ENCODE results near the gene RALB. TPM values are rescaled to one million over a fixed set of nuclear protein-coding genes. Genes with fewer than 3 reads are reported as not detected.

The RALB gene
- total and polyA plus RNA-seq, 7 experiments from 2014 or later: 8.7 to 119 (median 25.9) TPM

DNA sequence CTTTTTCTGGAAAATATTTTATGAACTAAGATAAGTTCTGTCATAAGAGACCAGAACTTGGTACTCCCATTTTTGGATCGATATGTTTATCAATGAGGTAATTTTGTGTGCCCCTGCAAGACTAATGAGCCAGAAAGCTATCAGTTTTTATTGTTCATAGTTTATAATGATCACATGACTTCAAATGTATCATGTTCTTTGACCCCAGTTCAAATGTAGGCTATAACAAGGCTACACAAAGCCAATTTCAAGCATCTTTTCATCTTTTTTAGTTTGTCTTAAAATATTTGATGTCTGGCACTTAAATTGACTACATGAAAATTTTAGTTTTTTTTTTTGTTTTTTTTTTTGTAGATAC, 35.3 kb downstream of the RALB start:
- no peak for ATAC-seq
- H3K9me3 Mint-ChIP-seq: no peaks in the 10 kb centered on the region
- Histone ChIP-seq H3K27me3 (ENCODE audit: control insufficient read depth in 2 of 2, insufficient read depth in 2 of 2, low read length in 2 of 2) (no peaks in the 10 kb centered on the region), H3K4me1 (ENCODE audit: control insufficient read depth in 2 of 2, insufficient read depth in 2 of 2, low read length in 2 of 2) (peaks cover 0 to 11% of the 10 kb centered on the region in 2 donors), H3K27ac (ENCODE audit: low read depth, low read length) (no peak overlapping the region), H3K4me3 (ENCODE audit: low read length) (no peak overlapping the region), H3K9me3 (ENCODE audit: control insufficient read depth in 2 of 3, low read length in 3 of 3) (no peaks in the 10 kb centered on the region), H3K36me3 (ENCODE audit: control insufficient read depth in 2 of 3, insufficient read depth in 3 of 3, low read length in 3 of 3) (peaks cover 0 to 15% (median 2%) of the 10 kb centered on the region in 3 experiments)
- DNase-seq: no peak
- intact Hi-C loops (cut with micrococcal nuclease): loop anchor here in 1 of 2 donors (5.0 kb wide), 1 partner anchor 36 kb away; the partner anchor contains the start of gene RALB
- H3K4me1 Mint-ChIP-seq: peaks cover 13 to 76% (median 26%) of the 10 kb centered on the region in 7 donors
- H3K36me3 Mint-ChIP-seq: peaks cover 14 to 50% (median 42%) of the 10 kb centered on the region in 5 donors
- H3K27ac Mint-ChIP-seq: peak overlapping the region in 1 of 9 donors; percentile 91
- H3K27me3 Mint-ChIP-seq: no peaks in the 10 kb centered on the region
- ChIA-PET CTCF (no interaction called here), POLR2A (interaction anchor here (0.6 to 0.7 kb wide), 2 partner anchors 36 to 56 kb away, joined by 3 read pairs; no protein-coding TSS in a partner anchor)
- peak overlapping the region in 1 of 10 donors; percentile 86 for H3K4me3 Mint-ChIP-seq

DNA sequence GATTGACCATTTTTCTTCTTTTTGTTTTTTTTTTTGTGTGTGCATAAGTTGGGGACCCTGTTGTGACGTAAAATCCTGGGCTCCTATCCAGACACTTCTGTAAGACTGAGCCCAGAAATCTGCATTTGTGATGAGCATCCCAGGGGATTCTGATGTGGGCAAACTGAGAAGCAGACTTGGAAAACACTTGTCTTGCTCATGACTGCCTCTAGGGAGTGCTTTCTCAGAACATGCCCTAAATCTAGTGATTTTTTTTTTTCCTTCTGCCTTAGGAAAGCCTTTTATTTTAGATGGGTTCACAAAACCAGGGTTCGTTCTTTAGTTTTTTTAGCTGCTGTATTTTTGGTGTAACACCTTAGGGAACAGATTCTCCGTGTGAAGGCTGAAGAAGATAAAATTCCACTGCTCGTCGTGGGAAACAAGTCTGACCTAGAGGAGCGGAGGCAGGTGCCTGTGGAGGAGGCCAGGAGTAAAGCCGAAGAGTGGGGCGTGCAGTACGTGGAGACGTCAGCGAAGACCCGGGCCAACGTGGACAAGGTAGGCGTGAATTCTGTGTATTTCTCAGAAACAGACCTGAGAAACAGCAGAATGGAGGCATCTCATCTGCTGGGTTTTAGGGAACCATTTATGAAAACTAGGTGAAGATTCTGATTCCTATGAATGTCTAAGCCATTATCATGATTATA, 36.7 kb downstream of the RALB start:
- Histone ChIP-seq H3K27ac (ENCODE audit: low read depth, low read length) (no peak overlapping the region), H3K9me3 (ENCODE audit: control insufficient read depth in 2 of 3, low read length in 3 of 3) (no peaks in the 10 kb centered on the region), H3K36me3 (ENCODE audit: control insufficient read depth in 2 of 3, insufficient read depth in 3 of 3, low read length in 3 of 3) (peaks cover 0 to 26% (median 6%) of the 10 kb centered on the region in 3 experiments), H3K4me3 (ENCODE audit: low read length) (no peak overlapping the region), H3K4me1 (ENCODE audit: control insufficient read depth in 2 of 2, insufficient read depth in 2 of 2, low read length in 2 of 2) (peaks cover 0 to 11% of the 10 kb centered on the region in 2 donors), H3K27me3 (ENCODE audit: control insufficient read depth in 2 of 2, insufficient read depth in 2 of 2, low read length in 2 of 2) (no peaks in the 10 kb centered on the region)
- Mint-ChIP-seq H3K27me3 (no peaks in the 10 kb centered on the region), H3K4me3 (no peak overlapping the region), H3K4me1 (peaks cover 13 to 86% (median 26%) of the 10 kb centered on the region in 7 donors), H3K27ac (peak overlapping the region in 1 of 9 donors; percentile 81), H3K9me3 (no peaks in the 10 kb centered on the region), H3K36me3 (peaks cover 14 to 59% (median 49%) of the 10 kb centered on the region in 5 donors)
- DNase-seq (no peak), ATAC-seq (no peak)
- ChIA-PET CTCF (interaction anchor here (0.7 kb wide), 1 partner anchor 281 kb away, joined by 3 read pairs; no protein-coding TSS in a partner anchor), POLR2A (interaction anchor here (1.0 kb wide), 1 partner anchor 9 kb away, joined by 3 read pairs; no protein-coding TSS in a partner anchor)
- intact Hi-C loops (cut with micrococcal nuclease): loop anchor here in 1 of 2 donors (5.0 kb wide), 1 partner anchor 37 kb away; the partner anchor contains the start of gene RALB

DNA sequence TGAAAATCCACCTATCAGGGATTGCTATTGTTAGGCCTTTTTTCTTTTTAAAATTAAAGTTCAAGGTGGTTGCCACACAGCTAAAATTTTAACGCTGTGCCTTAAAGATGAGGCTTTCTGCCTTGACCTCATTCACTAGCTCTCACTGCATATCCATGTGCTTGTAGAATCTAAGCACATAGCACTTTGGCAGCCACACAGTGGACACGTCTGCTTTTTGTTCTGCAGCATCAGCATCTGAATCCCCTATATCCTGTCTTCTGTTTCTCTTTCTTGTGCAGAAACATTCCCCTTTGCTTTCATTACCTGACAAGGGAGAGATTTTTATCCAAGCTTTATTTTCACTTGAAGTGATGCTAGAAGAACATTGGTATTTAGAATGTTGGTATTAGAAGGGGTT, 38.1 kb downstream of the RALB start:
- peaks cover 3 to 31% (median 9%) of the 10 kb centered on the region in 3 experiments for H3K36me3 ChIP-seq (ENCODE audit: control insufficient read depth in 2 of 3, insufficient read depth in 3 of 3, low read length in 3 of 3)
- POLR2A ChIA-PET: interaction anchor here (0.7 kb wide), 1 partner anchor 84 kb away, joined by 3 read pairs; no protein-coding TSS in a partner anchor
- no peaks in the 10 kb centered on the region for H3K9me3 Mint-ChIP-seq
- DNase-seq: no peak
- CTCF ChIA-PET: no interaction called here
- H3K4me3 ChIP-seq (ENCODE audit: low read length): no peak overlapping the region
- no peak overlapping the region for H3K27ac ChIP-seq (ENCODE audit: low read depth, low read length)
- H3K4me1 Mint-ChIP-seq: peaks cover 13 to 81% (median 26%) of the 10 kb centered on the region in 7 donors
- H3K27me3 Mint-ChIP-seq: no peaks in the 10 kb centered on the region
- H3K36me3 Mint-ChIP-seq: peaks cover 18 to 57% (median 51%) of the 10 kb centered on the region in 5 donors
- H3K27me3 ChIP-seq (ENCODE audit: control insufficient read depth in 2 of 2, insufficient read depth in 2 of 2, low read length in 2 of 2): no peaks in the 10 kb centered on the region
- peak overlapping the region in 1 of 10 donors; percentile 21 for H3K4me3 Mint-ChIP-seq
- H3K4me1 ChIP-seq (ENCODE audit: control insufficient read depth in 2 of 2, insufficient read depth in 2 of 2, low read length in 2 of 2): peaks cover 0 to 11% of the 10 kb centered on the region in 2 donors
- H3K9me3 ChIP-seq (ENCODE audit: control insufficient read depth in 2 of 3, low read length in 3 of 3): no peaks in the 10 kb centered on the region
- no peak for ATAC-seq
- peak overlapping the region in 2 of 9 donors; percentile 41 to 60 for H3K27ac Mint-ChIP-seq
- intact Hi-C loops (cut with micrococcal nuclease): loop anchor here in 1 of 2 donors (1.0 to 5.0 kb wide), 2 partner anchors 38 to 113 kb away; partner anchors contain the start of gene RALB

DNA sequence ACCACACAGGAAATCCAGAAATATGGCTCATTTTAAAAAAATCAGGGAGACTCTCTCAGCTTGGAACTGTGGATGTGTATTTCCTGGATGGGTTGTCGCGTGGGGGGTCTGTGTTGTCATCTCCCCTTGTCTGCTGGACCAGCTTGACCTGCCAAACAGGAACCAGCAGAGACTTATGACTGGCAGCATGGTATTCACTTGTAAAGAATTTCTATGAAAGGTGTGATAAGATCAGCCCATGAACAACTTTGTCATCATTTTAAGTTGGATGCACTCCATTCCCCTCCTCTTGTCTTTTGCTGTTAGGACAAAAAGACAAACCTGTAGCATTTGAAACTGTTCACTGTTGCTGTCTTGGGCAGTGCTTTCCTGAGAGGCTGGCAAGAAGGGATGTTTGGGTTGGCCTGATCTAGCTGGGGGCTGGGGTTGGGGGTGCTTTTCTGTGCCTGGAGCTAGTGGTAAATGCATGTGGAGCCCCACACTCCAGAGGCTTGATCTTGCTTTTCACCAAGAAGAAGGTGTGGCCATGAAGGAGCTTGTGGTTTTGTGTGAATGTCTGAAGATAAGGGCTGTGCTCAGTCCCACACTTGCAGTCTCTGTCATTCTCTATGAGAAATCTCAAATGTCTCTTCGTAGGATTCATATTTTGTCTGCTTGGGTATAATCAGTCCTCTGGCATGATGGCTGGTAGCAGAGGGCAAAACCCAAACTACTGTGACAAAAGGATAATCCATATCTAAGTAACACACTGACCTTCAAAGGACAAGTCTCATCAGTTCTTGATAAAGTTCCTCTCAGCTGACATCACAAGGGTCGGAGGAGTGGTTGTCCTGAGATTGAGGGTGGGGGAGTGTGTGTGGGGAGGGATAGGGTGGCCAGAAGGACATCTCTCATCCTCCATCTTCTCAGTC, 39.0 kb downstream of the RALB start:
- no peak overlapping the region for H3K27ac ChIP-seq (ENCODE audit: low read depth, low read length)
- Mint-ChIP-seq H3K36me3 (peaks cover 18 to 58% (median 52%) of the 10 kb centered on the region in 5 donors), H3K4me1 (peaks cover 11 to 74% (median 21%) of the 10 kb centered on the region in 7 donors), H3K9me3 (no peaks in the 10 kb centered on the region), H3K27me3 (no peaks in the 10 kb centered on the region), H3K27ac (peak overlapping the region in 6 of 9 donors; percentile 9 to 80 (median 20)), H3K4me3 (peak overlapping the region in 1 of 10 donors; percentile 79)
- ATAC-seq (no peak), DNase-seq (no peak)
- ChIA-PET CTCF (interaction anchor here (1.0 kb wide), 1 partner anchor 116 kb away, joined by 3 read pairs; no protein-coding TSS in a partner anchor), POLR2A (interaction anchor here (0.7 to 1.1 kb wide), 2 partner anchors 59 to 85 kb away, joined by 3 read pairs; no protein-coding TSS in a partner anchor)
- H3K4me3 ChIP-seq (ENCODE audit: low read length): no peak overlapping the region
- intact Hi-C loops (cut with micrococcal nuclease): loop anchor here in 1 of 2 donors (1.0 to 5.0 kb wide), 2 partner anchors 39 to 114 kb away; partner anchors contain the start of gene RALB
- no peaks in the 10 kb centered on the region for H3K9me3 ChIP-seq (ENCODE audit: control insufficient read depth in 2 of 3, low read length in 3 of 3)
- H3K36me3 ChIP-seq (ENCODE audit: control insufficient read depth in 2 of 3, insufficient read depth in 3 of 3, low read length in 3 of 3): peaks cover 3 to 31% (median 9%) of the 10 kb centered on the region in 3 experiments
- H3K27me3 ChIP-seq (ENCODE audit: control insufficient read depth in 2 of 2, insufficient read depth in 2 of 2, low read length in 2 of 2): no peaks in the 10 kb centered on the region
- peaks cover 0 to 11% of the 10 kb centered on the region in 2 donors for H3K4me1 ChIP-seq (ENCODE audit: control insufficient read depth in 2 of 2, insufficient read depth in 2 of 2, low read length in 2 of 2)

DNA sequence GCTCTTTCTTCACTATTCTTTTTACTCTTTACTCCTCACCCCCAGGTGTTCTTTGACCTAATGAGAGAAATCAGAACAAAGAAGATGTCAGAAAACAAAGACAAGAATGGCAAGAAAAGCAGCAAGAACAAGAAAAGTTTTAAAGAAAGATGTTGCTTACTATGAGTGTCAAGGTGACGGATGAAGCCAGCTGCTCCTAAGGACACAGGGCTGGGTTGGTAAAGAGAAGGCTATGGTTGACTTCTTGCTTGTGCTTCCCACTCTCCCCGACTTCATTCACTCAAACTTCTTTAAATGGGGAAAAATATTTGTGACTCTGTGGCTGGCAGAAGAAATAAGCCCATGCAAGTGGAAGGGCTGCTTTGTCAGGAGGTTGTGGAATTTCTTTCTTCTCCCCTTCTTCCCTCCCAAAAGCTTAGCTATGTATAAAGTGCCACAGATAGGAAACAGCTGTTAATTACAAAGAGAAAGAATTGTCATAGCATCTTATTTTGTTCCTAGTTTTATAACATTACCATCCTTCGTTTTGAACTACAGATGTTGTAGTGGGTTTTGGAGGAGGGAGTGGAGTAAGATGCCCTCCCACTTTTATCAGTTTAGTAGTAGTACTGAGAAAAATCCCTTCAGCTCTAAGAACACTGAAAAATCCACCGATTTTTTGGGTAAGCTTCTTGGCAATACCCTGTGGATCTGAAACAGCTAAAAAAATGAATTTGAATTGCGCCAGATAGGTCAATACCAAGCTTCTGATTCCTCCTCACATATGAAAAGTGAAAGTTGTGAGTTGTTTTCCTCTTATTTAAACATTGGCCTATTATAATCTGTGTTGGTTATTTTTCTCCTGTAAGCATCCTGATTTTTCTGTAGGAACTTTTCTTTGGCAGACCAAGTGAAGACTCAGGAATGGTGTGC, 40.7 kb downstream of the RALB start:
- H3K27me3 Mint-ChIP-seq: no peaks in the 10 kb centered on the region
- CTCF ChIA-PET: no interaction called here
- no peak overlapping the region for H3K27ac ChIP-seq (ENCODE audit: low read depth, low read length)
- peaks cover 23 to 71% (median 61%) of the 10 kb centered on the region in 5 donors for H3K36me3 Mint-ChIP-seq
- H3K27me3 ChIP-seq (ENCODE audit: control insufficient read depth in 2 of 2, insufficient read depth in 2 of 2, low read length in 2 of 2): no peaks in the 10 kb centered on the region
- peaks cover 3 to 35% (median 9%) of the 10 kb centered on the region in 3 experiments for H3K36me3 ChIP-seq (ENCODE audit: control insufficient read depth in 2 of 3, insufficient read depth in 3 of 3, low read length in 3 of 3)
- H3K4me3 ChIP-seq (ENCODE audit: low read length): no peak overlapping the region
- H3K4me1 Mint-ChIP-seq: peaks cover 6 to 65% (median 7%) of the 10 kb centered on the region in 7 donors
- ATAC-seq (no peak), DNase-seq (no peak)
- no peaks in the 10 kb centered on the region for H3K9me3 ChIP-seq (ENCODE audit: control insufficient read depth in 2 of 3, low read length in 3 of 3)
- peak overlapping the region in 2 of 9 donors; percentile 17 to 64 for H3K27ac Mint-ChIP-seq
- intact Hi-C loops (cut with micrococcal nuclease): loop anchor here in 1 of 2 donors (5.0 kb wide), 1 partner anchor 116 kb away; no protein-coding TSS in a partner anchor
- no peaks in the 10 kb centered on the region for H3K9me3 Mint-ChIP-seq
- POLR2A ChIA-PET: no interaction called here
- peaks cover 0 to 4% of the 10 kb centered on the region in 2 donors for H3K4me1 ChIP-seq (ENCODE audit: control insufficient read depth in 2 of 2, insufficient read depth in 2 of 2, low read length in 2 of 2)
- peak overlapping the region in 1 of 10 donors; percentile 56 for H3K4me3 Mint-ChIP-seq

Measured in naive thymus-derived CD4-positive, alpha-beta T cell (primary cell).